HG03135 (cell line): ENCODE data around the gene ROGDI.

ENCODE experiments used
- ATAC-seq: cut with Tn5 transposase; IDR thresholded peaks from one replicate; pipeline ENCODE4 v1.9.1; 2021; ENCODE audit warnings: mild to moderate bottlenecking, moderate library complexity; ENCODE audit not compliant: unreplicated experiment

The ROGDI gene

DNA sequence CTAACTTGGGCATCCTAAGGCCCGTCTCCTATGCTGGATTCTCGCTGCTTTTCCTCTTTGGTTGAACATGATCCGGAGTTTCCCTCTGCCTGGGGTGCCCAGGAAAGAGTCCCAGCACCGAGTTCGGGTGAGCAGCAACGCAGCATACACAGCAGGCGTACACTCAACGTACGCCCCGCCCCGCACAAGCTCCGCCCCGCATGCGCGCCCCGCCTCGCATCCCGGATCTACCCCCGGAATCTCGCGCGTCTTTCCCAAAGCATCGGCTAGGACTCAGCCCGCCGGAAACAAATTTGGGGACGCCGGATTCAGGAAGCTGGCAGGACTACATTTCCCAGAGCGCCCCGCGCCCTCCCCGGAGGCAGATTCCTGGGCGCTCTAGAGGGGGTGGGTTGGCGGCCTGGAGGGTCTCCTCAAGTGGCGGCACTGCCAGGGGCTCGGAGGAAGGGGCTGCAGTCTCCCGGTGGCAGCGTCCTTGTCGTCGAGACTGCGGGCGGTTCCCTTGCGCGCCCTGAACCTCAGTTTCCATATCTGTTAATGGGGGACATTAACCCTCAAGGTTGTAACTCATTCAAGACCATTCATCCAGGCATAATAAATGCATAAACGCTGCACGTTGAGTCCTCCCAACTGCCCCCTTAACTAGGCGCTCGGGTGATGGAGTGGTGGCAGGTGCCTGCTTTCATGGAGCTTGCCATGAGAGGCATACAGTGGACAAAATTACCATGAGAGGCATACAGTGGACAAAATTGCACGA lies 33.7 kb downstream of the ROGDI start:
- peak; percentile 49 for ATAC-seq

DNA sequence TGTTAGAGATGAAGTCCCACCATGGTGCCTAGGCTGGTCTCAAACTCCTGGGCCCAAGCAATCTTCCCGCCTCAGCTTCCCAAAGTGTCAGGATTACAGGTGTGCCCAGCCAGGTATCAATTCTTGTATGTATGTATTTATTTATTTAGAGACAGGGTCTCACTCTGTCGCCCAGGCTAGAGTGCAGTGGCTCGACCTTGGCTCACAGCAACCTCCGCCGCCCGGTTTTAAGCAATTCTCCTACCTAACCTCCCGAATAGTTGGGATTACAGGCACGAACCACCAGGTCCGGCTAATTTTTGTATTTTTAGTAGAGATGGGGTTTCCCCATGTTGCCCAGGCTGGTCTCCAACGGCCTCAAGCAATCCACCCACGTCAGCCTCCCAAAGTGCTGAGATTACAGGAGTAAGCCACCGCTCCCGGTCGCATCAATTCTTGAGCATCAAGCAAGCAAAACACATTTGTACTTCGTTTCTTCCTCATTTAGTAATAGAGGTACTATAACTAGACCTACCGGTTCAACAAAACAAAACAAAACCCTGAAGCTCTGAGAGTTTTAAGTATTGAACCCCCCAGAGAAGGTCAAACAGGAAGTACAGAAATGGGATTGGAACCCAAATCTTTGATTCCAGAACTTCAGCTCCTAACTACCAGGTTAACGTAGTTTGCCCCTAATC lies 34.4 kb downstream of the ROGDI start:
- peak; percentile 1 for ATAC-seq

DNA sequence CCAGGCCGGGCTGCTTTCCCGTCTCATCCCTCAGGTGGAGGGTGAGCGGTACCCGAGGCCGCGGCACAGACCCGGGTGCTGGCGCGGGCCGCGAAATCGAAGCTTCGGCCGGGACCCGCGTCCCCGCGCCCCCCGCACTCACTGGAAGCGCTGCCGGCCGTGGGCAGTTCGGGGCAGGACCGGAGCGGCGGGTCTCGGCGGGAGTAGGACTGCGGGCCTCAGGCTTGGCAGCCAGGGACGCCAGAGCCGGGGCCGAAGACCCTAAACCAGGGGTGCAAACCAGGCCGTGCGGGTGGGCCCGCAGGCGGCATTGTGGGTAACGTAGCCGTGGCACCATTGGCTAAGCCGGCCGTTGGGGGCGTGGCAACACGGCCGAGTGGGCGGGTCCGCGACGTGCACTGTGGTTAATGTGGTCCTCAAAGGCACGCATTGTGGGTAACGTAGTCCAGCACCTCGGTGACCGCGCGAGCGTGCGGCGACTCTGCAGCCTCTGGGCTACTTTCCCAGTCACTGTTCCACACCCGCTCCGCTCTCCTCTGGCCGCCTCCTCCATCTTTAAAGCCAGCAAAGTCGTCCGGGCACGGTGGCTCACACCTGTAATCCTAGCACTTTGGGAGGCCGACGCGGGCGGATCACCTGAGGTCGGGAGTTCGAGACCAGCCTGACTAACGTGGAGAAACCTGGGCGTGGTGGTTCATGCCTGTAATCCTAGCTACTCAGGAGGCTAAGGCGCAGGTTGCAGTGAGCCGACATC lies 35.4 kb downstream of the ROGDI start, which contains the start of gene ZNF500:
Gene ZNF500, minus strand, starts transcription at position 288 of the 754 bp plus-strand sequence. CDS start 1,184 bp downstream, outside the sequence.
- ATAC-seq, result peak; percentile 82

DNA sequence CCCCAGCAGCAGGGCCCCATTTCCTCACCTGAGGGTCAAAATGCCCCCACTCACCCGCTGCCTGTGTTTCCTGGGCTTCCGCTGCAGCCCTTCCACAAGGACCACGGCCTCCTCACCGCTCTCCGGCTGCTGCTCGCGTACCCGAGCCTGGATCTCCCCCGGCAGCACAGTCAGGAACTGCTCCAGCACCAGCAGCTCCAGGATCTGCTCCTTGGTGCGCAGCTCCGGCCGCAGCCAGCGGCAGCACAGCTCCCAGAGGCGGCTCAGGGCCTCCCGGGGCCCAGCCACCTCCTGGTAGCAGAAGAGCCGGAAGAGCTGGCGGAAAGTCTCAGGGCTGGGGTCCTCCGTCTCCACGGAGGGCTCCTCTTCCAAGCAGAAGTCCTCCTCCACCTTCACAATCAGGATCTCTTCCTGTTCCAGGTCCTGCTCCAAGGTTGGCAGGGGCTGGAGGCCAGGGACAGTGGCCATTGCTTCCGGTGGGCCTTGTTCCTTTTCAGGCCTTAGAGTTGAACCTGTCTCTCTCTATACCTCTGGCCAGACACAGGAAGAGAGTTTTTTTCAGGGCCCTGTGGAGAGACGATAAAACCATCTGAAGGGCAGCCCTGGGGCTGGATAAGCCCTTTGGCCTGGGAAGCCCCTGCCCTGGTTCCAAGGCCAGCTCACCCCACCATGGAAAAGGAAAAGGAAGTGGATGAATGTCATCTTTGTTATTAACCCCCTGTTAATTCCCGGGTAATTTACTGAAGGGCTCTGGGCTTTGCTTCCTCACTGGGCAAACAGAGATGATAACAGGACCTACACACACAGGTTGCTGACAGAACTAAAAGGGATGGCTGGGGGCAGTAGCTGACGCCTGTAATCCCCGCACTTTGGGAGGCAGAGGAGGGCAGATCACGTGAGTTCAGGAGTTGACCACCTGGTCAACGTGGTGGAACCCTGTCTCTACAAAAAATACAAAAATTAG lies 36.6 kb downstream of the ROGDI start:
- ATAC-seq, result no peak

DNA sequence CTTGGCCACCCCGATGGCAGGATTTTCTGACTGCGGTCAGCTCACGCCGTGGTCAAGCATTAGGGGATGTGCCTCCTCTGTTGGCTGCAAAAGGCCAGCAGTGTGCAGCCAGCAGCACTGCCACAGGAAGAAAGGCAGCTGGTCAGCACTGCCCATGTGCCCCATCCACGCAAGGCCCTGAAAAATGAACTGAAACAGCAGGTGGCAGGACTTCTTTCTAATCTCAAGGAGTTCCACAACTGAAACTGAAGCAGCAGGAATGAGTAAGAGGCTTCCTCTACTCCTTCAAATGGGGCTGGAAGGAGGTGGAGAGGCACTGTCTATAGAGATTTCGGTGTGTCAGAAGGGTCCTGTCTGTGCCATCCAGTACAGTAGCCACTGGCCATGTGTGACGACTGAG lies 38.6 kb downstream of the ROGDI start:
- ATAC-seq, result no peak

DNA sequence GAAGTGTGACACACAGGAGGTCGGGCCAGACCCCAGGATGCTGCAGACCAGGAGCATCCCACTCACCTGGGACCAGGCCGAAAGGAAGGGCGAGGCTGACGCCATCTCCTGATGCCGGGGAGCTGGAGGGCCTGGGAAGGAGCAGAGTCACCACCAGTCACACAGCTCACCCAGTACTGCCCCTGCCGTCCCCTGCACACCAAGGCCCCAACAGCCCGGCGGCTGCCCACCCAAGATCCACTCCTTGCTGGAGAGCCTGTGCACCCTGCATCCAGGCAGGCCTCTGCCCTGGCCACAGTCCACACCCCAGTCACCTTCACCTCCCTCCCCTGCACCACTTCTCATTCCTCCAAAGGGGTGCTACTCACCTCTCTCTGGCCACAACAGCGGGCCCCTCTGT lies 40.2 kb downstream of the ROGDI start:
- ATAC-seq, result no peak

DNA sequence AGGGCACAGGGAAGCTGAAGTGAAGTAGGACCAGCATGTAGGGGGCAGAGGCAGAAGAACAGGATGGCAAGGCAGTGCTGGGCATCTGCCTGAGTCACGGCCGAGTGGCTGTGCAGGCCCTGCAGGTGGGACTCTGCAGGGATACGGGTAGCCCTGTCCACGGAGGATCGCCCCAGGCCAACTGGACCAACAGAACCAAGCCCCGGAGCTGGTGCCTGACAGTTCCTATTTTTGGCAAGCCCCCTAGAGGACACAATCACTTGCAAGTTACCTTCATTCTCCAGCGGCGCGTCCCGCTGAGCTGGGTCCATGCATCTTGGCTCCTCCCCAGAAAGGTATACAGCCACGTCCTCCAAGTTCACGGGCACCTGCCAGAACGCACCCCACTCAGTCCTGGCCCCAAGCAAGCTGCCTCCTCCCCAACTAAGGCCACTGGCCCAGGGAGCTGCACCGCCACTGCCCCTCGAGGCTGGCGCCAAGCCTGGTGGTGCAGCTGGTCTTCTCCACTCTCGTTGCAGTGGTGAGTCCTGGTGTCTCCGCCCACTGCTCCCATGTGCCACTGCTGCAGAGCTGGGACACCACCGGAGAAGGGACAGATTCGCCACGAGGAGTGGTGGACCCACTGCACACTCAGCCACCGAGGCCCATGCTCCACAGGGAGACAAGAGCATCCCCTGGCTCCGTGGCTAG lies 42.1 kb downstream of the ROGDI start:
- ATAC-seq, result no peak

DNA sequence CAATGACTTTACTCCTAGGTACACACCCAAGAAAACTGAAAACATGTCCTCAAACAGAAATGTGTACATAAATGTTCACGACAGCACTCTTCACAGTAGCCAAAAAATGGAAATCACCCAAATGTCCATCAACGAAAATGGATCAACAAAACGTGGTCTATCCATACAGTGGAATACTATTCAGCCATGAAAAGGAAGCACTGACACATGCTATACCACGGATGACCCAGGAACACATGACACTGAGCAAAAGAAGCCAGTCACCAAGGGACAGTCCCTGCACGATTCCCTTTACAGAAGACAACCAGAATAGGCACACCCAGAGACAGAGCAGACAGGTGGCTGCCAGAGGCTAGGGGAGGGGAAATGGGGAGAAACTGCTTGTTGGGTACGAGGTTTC lies 46.7 kb downstream of the ROGDI start:
- ATAC-seq, result no peak

DNA sequence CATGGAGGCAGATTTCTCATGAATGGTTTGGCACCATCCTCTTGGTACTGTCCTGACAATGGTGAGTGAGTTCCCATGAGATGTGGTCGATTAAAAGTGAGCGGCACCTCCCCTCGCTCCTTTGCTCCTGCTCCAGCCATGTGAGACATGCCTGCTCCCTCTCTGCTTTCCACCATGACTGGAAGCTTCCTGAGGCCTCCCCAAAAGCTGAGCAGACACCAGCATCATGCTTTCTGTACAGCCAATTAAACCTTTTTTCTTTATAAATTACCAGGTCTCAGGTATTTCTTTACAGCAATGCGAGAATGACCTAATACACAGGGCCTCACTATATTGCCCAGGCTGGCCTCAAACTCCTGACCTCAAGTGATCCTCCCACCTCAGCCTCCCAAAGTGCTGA lies 47.6 kb downstream of the ROGDI start:
- ATAC-seq, result no peak

DNA sequence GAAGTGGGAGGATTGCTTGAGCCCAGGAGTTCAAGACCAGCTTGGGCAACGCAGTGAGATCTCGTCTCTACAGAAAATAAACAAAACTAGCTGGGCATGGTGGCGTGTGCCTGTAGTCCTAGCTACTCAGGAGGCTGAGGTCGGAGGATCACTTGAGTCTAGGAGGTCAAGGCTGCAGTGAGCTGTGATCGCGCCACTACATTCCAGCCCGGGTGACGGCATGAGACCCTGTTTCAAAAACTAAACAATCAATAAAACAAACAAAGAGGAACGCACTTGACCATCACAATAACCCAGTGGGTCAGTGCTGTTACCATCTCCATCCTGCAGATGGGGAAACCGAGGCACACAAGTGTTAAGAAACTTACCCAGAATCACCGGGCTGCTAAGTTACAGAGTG lies 49.2 kb downstream of the ROGDI start:
- no peak for ATAC-seq

DNA sequence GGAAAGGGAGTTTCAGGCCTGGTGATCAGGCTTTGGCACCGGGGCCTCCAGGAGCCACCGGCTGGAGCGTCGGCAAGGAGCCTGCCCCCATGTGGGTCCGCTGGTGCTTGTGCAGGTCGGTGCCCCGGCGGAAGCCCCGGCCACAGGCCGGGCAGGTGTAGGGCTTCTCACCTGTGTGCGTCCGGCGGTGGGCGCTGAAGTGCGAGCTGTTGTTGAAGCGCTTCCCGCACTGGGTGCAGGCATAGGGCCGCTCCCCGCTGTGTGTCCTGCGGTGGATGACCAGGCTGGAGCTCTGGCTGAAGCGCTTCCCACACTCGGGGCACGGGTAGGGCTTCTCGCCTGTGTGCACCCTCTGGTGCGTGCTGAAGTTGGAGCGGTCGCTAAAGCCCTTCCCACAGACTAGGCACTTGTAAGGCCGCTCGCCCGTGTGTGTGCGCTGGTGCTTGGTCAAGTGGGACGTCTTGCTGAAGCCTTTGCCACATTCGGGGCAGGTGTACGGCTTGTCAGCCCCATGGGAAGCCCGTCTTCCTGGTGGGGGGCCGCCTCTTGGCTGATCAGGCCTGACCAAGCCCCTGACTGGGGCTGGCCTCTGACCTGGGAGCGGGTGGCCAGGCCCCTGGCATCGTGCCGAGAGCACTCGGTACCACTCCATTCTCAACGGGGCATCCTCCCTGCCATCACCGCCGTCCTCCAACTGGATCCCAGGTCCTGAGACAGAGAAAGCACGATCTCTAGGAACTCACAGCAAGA lies 49.9 kb downstream of the ROGDI start:
- no peak for ATAC-seq

DNA sequence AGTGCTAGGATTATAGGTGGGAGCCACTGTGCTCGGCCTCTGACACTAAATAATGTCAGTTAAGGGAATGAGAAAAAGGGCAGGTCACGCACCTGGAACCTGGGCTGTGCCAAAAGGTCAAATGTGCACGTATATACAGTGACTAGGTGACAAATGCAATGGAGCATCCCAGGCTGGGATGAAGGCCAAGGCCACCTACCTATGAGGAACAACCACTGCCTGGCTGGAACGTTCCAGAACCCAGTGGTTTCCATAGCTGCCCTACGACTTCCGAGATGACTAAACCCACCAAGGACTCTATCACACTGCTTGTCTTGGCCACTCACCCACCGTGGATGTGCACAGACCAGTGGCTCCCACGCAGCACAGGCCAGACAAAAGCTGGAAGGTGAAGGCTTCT lies 51.5 kb downstream of the ROGDI start:
- ATAC-seq, result no peak

DNA sequence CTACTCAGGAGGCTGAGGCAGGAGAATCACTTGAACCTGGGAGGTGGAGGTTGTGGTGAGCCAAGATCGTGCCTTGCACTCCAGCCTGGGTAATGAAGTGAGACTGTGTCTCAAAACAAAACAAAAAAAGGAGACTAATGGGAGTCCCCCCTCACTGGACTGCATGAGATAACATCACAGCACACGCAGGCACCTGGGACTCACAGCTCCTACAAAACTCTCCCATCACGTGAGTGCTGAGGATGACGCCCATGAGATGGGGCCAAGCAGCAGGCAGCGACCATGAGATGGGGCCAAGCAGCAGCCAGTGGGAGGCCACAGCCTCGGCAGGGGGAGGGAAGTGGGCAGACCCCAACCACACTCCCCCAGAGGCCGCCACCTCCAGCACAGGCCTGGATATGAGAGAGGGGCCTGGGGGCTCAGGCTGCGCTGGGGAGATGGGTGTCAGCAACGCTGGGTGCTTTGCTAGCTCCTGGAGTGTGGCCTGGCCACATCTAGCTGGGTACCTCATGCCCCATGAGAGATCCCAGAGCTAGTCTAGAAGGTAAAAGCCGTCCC lies 52.7 kb downstream of the ROGDI start:
- no peak for ATAC-seq

DNA sequence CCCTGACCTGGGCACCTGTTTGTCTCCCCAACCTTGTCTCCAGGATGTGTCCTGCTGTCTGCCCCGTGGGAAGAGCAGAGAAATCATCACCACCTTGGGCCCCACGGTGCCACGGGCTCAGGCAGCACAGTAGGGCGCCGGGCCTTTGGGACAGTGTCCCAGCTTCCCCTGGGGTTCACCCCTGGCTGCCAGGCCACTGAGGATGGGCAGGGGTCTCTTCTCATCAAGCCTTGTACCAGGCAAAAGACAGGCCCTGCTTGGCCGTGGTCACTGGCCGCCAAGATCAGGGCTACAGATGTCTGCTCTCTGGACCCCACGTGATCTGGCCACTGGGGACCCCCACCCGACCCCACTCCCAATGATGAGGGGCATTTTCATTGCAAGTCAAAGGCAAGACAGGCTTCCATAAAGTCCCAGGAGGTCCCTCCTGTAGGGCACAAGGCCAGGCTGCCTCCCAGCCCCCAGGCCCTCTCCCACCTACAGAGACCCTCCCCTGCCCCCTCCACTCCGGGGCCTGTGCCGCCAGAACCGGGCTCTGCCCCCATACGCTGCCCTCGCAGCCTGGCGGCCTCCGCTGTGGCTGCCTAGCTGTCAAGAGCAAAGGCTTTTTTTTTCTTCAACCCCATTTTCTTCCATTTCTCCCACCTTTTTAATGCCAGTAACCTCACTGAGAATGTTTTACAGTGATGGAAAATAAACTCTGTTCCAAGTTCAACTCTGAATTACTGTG lies 53.6 kb downstream of the ROGDI start:
- ATAC-seq, result no peak

DNA sequence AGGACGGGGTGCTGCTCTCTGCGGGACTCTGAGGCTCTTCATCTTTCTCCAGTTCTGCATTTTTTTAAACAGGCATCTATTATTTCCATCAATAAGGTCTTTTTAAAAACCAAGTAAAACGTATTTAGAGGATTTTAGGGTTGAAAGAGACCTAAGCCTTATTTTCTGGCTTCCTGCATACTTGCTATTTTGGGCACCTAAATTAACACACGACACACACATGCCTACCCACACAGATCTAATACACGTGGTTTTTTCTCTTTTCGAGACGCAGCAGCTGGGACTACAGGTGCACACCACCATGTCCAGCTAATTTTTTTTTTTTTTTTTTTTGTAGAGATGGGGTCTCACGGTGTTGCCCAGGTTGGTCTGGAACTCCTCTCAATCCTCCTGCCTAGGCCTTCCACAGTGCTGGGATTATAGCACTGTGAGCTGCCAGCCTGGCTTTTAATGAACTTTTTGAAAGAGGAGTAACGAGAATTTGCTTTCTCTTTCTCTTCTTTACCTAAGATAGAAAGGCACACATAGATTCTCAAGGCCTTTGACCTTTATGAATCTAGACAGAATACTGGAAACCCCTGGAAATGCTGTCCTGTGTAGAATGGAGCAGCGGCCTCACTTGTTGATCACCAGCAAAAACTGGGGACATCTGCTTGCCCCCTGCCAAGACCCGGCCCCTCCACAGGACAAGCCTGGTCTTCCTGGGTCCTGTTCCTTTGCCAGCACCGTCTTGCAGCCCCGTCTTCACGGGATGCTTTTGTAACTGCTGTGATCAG lies 54.3 kb downstream of the ROGDI start:
- no peak for ATAC-seq

DNA sequence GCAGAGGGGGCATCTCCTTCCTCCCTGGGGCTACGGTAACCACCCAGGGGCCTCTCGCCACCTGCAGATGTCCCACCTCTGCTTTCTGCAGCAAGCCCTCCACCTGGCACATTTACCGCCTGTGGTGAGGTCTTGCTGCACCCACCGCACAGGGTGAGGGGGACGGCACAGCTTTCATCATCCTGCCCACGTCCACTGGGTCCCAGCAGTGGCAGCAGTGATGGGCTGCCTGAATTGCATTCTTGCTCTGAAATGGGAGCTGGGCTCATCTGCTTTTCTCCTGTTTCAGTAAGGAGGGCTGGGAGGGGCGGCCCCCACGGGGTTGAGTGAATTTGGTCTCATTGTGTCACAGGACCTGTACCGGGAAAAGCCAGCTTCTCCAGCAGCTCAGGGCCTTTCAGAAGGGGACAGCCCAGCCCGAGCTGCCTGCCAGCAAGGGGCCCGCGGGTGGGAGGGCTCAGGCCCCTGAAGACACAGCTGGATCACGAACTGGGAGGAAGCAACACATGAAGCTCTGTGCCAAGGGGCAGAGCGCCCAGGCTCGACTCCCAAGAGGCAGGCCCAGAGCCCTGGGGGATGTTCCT lies 55.4 kb downstream of the ROGDI start:
- ATAC-seq, result no peak
